ENCODE measurements around the gene ERCC8.

DNA sequence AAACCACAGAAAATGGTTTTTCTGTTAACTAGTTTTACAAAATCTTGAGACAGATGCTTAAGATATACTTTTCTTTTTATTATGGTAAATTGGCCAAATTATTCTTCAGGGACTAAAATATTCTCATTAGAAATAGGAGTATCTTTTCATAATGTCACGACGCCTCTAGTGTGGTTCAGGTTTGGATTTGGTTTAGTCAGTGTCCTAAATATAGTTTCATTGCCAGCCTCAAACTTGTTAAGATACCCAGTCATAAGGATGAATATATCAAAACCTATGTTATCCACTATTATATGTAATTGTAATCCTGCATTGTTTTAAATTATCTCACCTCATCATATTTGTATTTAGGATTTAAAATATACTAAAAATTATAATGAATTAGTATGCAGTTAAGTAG, 13.8 kb upstream of the ERCC8 start:
- no peak for TF ChIP-seq EZH2phosphoT487 (IDR thresholded peaks at IDR 0.05; ENCODE audit: borderline replicate concordance)
- TF ChIP-seq, protein P1, sequence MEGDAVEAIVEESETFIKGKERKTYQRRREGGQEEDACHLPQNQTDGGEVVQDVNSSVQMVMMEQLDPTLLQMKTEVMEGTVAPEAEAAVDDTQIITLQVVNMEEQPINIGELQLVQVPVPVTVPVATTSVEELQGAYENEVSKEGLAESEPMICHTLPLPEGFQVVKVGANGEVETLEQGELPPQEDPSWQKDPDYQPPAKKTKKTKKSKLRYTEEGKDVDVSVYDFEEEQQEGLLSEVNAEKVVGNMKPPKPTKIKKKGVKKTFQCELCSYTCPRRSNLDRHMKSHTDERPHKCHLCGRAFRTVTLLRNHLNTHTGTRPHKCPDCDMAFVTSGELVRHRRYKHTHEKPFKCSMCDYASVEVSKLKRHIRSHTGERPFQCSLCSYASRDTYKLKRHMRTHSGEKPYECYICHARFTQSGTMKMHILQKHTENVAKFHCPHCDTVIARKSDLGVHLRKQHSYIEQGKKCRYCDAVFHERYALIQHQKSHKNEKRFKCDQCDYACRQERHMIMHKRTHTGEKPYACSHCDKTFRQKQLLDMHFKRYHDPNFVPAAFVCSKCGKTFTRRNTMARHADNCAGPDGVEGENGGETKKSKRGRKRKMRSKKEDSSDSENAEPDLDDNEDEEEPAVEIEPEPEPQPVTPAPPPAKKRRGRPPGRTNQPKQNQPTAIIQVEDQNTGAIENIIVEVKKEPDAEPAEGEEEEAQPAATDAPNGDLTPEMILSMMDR (conservative IDR thresholded peaks at IDR 0.05; ENCODE audit: low read length), result no peak
